HuH-7.5 (cell line): ENCODE measurements around the gene LILRB2.
"Not testable (repeated sequence)": the region's sequence is repeated elsewhere in the genome, so short reads cannot be mapped to it uniquely, and the experiment has no call there.

ENCODE experiments used
- DNase-seq: peaks from one replicate; pipeline ENCODE4 v3.0.0; 2011; ENCODE audit warnings: low spot score

Gene LILRB2

GRCh38 chr19:54305141-54305540, 24.2 kb upstream of the LILRB2 start:
- DNase-seq: no peak

- DNase-seq: no peak
These were observed 21.3 kb upstream of the LILRB2 start for GRCh38 chr19:54302257-54302656.

DNA sequence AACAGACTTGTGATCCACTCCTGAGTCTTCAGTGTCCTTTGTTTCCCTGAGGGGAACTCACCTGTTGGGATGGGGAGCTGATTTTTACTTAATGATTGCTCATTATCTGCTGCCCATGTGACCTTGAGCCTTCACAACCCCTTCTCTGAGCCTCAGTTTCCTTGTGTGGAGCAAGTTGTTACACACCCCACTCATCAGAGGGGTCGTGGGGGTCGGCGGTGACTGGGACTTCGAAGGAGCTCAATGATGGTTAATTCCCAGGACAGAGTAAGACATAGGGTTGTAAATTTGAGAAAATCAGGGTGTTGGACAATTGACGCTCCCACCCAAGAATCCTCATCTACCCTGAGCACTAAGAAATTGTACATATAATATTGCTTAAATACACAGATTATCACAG, 18.6 kb upstream of the LILRB2 start:
- DNase-seq: no peak

GRCh38 chr19:54299126-54299498, 18.2 kb upstream of the LILRB2 start:
- no peak for DNase-seq

GRCh38 chr19:54298357-54299125, 17.6 kb upstream of the LILRB2 start:
- no peak for DNase-seq

DNA sequence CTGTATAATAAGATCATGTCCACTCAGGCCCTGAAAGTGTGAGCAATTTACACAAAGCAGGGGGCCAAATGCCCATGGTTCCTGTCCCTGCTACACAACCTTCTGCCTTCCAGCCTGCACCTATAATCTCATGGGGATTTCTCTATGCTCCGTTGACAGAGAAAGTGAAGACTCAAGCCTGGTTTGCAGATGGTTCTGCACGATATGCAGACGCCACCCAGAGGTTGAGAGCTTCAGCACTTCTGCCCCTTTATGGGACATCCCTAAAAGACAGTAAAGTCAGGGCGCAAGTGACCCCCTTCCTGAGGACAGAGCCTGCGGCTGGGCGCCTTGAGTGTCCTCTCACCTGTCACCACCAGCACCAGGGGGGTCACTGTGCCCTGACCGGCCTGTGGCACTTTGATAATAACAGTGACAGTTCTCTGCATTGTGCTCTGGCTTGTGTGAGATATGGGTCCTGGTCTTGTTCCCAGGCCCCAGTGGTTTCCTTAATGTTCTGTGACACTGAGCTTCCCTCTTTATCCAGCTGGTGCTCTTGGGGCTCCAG, 16.9 kb upstream of the LILRB2 start:
- DNase-seq: no peak

DNA sequence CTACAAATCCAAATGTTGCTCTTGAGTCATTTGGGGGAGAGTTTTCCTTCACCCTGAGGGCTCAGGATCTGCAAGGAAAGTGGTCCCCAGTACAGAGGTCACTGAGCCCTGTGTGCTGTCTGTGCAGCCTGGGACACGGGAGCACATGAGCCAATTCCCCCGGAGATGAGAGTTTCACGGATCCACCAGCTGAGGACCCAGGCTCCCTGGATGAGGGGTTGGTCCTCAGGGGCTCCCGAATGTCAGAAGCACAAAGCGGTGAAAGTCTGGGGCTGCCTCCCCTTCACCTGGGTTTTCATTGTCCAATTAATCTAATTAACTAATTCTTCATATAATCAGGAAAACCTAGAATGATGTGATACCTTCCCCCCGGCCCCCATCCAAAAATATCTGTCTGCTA, 13.6 kb upstream of the LILRB2 start:
- no peak for DNase-seq

DNA sequence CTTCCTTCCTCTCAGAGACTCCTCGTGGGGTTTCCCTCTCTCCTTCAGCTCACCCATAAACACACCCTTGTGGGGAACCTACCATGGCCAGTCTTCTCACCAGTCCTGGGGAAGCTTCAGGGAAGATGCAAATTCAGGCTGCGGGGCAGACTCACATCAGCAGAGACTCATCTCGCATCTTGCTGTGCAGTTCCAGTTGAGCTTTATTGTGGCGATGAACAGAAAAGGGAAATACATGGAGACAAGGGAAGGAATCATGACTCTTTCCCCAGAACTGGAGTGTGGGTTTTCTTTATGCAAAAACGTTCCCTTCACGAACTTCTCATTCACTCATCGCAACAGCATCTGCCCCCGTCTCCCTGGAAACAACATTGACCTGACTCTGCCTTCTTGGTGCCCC, 8.2 kb upstream of the LILRB2 start:
- not testable (repeated sequence) for DNase-seq

- no peak for DNase-seq
These were observed 6.5 kb upstream of the LILRB2 start for GRCh38 chr19:54287456-54287855.

- DNase-seq: not testable (repeated sequence)
These were observed 5.4 kb upstream of the LILRB2 start for GRCh38 chr19:54286283-54286682.

- not testable (repeated sequence) for DNase-seq
These were observed 4.6 kb upstream of the LILRB2 start for GRCh38 chr19:54285427-54286056.

DNA sequence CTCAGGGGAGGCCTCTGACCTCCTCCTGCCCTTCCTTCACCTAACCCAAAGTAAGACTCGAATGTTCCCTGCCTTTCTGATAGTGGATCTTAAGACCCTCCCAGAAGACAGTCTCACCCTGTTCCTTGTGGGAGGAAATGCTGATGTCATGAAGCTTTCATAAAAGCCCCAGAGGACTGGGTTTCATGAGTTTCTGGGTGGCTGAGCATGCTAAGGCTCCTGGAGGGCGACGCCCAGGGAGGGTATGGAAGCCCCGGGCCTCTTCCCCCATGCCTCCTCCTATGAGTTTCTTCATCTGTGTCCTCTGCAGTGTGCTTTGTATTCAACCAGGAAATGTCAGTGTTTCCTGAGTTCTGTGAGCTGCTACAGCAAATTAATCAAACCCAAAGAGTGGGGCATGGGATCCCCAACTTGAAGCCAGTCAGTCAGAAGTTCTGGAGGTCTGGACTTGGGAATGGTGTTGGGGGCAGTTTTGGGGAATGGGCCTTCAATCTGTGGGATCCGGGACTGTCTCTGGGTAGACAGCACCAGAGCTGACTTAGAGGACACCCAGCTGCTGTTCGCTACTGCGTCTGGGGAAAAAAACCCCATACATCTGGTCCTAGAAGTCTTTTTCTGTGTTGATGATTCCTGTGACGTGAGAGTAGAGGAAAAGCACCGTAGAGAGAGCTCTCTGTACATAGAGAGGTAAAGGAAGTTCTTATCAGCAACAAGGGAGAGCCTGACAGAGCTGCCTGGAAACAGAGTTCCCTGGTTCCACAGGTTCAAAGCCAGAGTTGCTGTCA, 2.0 kb upstream of the LILRB2 start:
- no peak for DNase-seq

- DNase-seq: not testable (repeated sequence)
These were observed 792 bp upstream of the LILRB2 start for GRCh38 chr19:54281729-54282075.

DNA sequence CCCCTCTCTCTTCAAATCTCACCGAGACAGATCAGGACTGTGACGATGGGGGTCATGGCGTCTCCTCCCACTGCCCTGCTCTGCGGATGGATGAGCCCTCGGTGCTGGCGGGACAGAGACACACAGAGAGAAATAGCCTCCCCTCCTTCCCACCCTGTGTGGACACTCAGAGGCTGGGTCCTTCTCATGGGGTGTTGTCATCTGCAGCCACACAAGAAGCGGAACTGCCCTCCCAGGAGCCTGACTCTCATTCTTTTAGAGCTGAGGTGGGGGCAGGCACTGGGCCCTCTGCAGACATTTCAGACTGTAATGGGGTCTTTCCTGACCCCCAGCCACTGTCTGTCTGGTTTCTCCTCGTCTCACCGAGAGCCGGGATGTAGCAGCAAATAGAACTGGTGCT, 469 bp downstream of the LILRB2 start:
- DNase-seq: not testable (repeated sequence)

- DNase-seq: not testable (repeated sequence)
These were observed 885 bp downstream of the LILRB2 start for GRCh38 chr19:54280025-54280424.

GRCh38 chr19:54279406-54279962, 1.4 kb downstream of the LILRB2 start:
- DNase-seq: no peak

- not testable (repeated sequence) for DNase-seq
These were observed 2.2 kb downstream of the LILRB2 start for GRCh38 chr19:54278571-54279195.

DNA sequence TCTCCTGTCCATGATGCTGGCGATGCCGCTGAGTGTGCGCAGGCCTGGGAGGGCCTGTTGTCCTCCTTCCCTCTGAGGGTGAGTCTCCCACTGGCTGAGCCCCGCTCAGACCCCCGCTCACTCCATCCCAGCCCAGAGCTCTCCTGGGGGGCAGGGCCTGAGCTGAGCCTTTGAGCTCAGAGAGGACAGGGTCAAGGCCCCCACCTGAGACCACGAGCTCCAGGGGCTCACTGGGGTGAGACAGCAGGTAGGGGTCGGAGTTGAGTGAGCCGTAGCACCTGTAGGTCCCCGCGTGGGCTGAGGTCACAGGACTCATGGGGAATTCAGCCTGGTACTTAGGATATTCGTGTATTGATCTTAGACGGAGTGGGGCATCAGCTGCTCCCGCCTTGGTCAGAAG, 2.9 kb downstream of the LILRB2 start:
- DNase-seq: not testable (repeated sequence)

- DNase-seq: not testable (repeated sequence)
These were observed 3.7 kb downstream of the LILRB2 start for GRCh38 chr19:54277111-54277615.

DNA sequence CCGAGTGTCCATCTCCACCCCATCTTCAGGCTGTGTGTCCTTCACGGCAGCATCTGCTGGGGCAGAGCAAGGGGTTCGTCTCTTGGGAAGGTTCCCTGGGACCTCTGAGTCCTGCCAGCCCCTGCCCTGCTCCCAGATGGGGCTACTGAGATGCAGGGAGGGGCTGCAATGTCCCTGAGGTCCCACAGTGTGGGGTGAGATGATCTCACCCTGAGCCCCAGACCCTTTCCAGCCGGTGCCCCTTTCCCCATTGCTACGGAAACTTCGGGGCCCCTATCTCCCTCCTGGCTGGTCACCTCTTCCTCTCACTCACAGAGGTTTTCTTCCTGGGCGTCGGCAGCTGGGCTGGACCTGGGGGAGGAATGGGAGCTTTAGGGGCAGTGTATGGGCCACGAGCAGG, 5.0 kb downstream of the LILRB2 start:
- no peak for DNase-seq

DNA sequence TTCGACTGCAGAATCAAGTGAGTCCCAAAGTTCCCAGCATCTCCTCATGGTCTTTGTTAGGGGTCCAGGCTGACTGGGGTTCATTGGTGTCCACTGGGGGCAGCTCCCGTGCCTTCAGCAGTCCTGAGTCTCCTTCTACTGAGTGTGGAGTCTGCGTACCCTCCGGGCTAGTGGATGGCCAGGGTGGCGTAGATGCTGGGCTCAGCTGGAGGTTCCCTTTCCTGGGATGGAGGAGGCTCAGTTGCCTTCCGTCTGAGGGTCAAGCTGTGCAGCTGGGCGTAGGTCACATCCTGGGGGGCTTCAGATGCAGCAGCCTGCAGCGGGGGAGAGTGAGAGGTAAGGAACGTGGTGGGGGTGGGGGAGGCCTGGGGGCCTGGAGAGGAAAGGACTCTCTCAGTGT, 6.4 kb downstream of the LILRB2 start:
- not testable (repeated sequence) for DNase-seq

- no peak for DNase-seq
These were observed 7.1 kb downstream of the LILRB2 start for GRCh38 chr19:54273821-54274220.
